NCI-H69 (cell line): Measurements from ENCODE around the gene FKRP.
"Not testable (repeated sequence)": the region's sequence is repeated elsewhere in the genome, so short reads cannot be mapped to it uniquely, and the experiment has no call there.

Source experiments
- DNase-seq: peaks from one replicate; lab custom pipeline; 2025; lab: John Stamatoyannopoulos, UW

FKRP gene, protein sequence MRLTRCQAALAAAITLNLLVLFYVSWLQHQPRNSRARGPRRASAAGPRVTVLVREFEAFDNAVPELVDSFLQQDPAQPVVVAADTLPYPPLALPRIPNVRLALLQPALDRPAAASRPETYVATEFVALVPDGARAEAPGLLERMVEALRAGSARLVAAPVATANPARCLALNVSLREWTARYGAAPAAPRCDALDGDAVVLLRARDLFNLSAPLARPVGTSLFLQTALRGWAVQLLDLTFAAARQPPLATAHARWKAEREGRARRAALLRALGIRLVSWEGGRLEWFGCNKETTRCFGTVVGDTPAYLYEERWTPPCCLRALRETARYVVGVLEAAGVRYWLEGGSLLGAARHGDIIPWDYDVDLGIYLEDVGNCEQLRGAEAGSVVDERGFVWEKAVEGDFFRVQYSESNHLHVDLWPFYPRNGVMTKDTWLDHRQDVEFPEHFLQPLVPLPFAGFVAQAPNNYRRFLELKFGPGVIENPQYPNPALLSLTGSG

DNA sequence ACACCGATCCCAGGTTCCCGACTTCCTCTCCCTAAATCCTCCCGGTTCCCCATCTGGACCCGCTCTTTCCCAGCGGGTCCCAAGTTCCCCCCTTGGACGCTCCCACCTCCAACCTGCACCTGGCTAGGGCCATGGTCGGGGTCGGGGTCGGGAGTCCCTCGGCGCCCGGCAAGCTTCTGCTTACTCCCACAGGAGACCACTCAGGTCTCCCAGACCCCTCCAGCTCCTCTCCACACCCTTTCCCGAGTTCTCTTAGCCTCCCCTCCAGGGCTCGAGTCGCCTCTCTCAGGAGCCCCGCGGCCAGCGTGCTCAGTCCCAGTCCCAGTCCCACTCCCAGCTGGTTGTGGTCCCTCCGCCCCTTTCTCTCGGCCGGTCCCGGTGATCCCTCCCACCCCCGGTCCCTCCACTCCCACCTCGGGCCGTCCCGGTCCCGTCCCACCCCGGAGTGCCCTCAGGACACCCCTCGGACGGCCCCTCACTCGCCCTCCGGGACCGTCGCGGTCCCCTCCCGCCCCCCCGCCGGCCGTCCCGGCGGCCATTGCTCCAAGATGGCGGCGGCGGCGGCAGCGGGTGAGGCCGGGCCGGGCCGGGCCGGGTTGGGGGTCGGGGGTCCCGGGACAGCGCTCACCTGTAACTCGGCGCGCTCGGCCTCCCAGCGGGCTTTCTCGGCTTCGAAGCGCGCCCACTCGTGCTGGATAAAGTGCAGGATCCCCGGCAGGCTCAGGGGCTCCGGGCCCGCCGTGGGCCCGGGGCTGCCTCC is at the start of gene FKRP:
TSS of gene FKRP (plus strand) at position 537 of the 760 bp plus-strand sequence. CDS start 9,394 bp downstream, outside the sequence.
- peak; percentile 58 for DNase-seq

DNA sequence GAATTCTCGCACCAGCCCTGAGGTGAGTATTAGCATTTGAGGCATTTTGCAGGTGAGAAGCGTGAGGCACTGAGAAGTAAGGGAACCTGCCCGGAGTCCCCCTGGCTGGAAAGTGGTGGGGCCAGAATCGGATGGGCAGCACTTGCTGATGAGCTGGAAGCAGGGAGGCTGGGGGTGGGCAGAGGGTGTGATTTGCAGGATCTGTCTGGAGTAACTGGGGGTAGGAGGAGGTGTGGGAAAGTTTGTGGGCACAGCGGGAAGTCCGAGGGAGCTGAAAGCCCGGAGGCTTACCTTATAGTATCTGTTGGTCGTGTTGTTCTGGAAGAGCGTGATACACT is 49.0 kb upstream of the FKRP start:
- DNase-seq = no peak

DNA sequence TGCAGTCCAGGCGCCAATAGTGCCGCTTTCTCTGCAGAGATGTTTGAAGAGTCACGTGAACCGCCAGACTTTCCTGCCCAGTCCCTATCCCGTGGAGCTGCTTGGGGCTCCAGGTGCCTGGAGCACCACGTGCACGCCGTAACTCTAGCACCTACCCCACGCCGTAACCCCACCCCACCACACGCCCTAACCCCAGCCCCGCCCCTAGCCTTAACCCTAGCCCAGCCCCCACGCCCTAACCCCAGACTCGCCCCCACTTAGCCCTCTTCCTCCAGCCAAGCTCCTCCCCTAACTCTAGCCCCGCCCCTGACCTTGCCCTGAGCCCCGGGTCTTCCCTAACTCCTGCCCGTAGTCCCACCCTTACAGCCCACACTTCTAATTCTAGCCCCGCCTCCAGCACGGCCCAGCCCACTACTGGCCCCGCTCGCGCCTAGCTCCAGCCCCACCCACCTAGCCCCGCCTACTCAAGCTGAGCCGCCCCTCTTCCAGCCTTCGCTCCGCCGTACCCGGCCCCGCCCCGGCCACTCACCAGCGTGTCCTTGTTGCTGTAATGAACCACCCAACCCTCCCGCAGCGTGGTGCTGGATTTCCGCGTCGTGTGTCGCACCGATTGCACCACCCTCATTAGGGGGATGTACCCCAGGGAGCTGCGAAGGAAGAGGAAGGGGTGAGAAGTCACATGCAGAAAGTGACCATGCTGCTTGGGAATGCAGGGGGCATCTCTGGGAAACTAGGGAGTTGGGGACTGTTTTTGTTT is 48.5 kb upstream of the FKRP start:
- peak; percentile 98 for DNase-seq

DNA sequence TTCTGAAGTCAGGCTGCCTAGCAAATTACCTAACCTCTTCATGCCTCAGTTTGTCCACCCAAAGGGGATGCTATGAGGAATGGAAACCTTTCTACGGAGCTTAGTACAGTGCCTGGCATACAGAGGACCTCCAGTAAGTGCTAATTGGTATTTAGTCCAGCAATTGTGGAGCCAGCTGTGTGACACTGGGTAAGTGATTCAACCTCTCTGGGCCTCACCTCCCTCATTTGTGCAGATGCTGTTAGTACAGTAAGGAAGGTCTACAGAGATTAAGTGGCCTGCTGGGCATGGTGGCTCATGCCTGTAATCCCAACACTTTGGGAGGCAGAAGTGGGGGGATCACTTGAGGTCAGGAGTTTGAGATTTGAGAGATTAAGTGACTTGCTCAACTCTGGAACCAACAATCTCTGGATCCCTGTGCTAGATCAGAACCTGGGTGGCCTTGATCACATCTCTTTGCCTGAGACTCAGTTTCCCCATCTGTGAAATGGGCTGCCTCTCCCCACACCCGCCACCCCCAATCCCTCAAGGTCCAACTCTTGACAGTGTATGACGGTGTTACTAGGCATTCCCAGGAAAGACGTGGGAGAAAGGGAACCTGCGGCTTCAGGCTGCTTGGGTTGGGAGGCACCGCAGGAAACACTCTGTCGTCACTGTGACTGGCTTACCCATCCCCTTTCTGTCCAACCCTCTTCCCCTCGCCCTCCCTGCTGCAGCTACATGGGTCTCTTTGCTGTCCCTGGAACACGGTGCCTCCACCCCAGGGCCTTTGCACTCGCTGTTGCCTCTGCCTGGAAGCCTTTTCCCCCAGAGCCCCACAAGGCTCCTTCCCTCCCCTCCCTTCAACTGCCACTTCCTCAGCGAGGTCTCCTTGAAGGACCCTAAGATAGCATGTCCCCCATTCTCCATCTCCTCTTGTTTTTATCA is 47.2 kb upstream of the FKRP start:
- DNase-seq = no peak

DNA sequence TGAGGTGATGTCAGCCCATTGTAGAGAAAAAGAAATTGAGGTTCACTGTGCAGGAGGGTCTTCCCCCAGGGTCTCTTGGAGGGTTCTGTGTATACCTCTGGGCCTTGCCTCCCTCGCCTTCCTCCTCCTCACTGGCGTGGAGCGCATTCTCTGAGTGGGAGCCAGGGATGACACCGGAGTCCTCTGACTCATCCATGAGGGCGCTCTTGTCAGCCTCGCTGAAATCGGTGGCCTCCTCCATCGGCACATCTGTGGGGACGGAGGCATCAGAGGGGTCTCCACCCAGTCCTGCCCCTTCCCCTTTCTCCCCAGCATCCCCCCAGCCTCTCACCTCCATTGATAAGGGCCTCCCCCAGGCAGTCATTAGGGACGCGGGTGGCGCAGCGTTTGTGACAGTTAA is 45.2 kb upstream of the FKRP start:
- DNase-seq = no peak

DNA sequence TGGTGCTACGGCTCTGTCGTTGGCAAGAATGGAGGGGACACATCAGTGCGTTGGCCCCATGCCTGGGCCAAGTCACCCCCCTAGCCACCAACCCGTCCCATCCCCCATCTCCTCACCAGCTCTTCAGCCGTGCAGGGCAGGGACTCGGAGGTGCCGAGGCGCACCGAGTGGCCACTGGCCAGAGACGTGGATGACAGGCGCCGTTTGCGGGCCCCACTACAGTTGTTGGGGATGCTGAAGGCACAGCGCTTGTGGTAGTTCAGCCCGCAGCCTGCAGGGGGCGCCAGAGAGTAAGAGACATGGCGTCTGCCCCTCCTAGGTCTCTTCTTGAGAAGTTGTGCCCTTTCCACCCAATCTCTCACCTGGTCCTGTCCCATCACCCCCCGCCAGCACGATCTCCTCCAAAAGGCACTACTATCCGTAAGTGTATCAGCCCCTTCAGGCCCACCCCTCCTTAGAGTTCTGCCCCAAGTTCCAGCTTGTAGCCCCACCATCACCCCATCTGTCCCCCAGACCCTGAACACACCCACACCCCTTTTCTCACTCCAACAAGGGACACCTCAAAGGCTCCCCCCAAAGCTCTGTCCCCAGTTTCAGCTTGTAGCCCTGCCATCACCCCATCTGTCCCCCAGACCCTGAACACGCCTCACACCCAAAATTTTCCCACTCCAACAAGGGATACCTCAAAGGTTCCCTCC is 41.3 kb upstream of the FKRP start:
- peak; percentile 49 for DNase-seq

DNA sequence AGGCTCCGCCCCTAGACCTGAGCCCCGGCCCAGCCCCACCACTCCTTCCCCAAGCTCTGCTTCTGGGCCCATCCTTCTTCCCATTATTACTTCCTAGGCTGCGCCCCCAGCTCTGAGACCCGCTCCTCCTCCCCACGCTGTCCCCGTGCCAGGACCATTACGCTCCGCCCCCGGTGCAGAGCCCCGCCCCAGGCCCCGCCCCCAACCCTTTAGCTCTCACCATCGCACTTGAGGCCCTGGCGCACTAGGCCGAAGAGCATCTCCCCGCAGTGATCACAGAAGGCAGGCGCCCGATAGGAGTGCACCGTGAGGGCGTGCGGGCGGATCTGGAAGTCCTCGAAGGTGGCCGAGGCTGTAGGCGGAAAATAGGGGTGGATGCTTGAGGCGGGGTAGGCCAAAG is 35.2 kb upstream of the FKRP start:
- no peak for DNase-seq

DNA sequence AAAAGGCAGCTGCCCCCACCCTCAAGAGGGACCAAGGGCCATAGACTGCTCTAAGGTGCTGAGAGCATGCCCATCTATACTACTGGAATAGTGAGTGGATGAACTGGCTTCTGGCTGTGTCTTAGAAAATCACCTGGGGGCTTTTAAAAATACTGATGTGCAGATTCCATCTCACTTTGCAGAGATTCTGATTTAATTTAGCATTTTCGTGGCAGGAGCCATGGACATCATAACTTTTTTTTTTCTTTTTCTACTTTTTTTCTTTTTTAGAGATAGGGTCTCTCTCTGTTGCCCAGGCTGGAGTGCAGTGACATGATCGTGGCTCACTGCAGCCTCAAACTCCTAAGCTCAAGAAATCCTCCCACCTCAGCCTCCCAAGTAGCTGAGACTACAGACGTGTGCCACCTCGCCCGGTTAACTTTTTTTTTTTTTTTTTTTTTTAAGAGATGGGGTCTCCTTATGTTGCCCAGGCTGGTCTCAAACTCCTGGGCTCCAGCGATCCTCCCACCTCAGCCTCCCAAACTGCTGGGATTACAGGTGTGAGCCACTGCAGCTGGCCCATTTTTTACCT is 33.0 kb upstream of the FKRP start:
- DNase-seq = not testable (repeated sequence)

DNA sequence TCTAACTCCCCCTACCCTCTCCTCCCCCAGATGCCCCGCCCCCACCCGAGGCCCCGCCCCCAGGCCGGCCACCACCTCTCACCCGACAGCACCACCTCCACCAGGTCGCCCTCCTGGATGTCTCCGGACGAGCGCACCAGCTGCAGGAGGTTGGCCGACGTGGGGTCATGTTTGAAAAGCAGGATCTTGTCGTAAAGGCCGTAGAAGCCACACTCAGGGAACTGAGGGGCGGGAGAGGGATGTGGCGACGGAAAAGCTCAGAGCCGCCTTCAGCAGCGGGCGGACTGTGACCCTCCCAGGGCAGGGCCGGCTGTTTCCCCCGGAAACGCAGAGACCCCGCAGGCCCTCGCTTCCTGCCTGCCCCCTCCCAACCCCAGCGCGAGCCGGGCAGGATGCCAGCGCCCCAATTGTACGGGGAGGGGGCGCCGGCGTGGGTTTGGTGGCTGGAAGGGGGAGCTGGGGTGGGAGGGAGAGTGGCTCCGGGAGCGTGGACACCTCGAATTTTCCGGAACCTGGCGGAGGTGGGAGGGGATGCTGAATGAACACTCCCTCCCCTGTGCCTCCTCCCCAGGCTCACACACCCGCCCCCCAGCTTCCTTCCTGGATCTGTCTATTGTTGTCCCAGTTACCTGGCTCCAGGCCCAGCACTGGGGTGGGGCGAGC is 31.9 kb upstream of the FKRP start:
- DNase-seq = peak; percentile 94

DNA sequence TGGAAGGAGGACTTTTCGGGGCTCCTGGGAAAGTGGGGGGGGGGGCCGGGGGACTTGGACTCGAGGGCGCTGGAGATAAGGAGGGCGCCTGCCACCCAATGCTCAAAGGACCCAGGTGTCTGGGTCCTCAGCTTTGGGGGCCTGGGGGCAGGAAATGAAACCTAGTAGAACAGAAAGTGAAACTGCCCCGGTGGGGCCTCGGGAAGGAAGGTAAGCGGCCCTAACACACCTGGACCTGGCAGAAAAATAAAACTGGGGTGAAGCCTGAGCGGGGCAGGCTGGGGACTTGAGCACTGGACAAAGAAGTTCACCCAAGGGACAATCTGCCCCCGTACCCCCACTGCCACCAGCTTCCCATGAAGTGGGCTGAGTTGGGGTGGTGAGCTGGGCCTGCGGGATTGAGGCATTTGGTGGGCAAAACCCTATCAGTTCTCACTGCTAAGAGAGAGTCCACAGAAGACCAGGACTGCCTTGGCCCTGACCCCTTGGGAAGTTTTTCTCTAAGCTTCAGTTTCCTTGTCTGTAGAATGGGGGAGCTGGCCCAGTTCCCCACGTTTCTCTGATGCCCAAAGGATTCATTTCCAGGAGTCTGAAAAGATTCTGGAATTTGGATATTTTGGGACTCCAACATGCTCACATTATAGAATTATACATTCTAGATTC is 31.3 kb upstream of the FKRP start:
- no peak for DNase-seq

DNA sequence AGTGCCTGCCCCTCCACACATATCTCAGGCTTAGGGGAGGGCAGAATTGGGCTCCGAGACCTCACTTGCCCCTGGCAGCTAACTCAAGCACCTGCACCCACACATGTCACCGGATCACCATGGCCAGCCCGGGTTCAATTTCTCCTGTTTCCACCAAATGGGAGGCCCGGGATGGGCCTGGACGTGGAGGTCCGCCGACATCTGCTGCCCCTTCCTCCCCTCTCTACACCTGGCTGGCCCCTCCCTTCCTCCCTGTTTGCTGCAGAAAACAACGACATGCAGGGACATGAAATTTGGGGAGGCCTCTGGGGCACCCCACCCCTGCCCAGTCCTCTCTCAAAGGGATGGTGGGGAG is 30.3 kb upstream of the FKRP start:
- DNase-seq = no peak

DNA sequence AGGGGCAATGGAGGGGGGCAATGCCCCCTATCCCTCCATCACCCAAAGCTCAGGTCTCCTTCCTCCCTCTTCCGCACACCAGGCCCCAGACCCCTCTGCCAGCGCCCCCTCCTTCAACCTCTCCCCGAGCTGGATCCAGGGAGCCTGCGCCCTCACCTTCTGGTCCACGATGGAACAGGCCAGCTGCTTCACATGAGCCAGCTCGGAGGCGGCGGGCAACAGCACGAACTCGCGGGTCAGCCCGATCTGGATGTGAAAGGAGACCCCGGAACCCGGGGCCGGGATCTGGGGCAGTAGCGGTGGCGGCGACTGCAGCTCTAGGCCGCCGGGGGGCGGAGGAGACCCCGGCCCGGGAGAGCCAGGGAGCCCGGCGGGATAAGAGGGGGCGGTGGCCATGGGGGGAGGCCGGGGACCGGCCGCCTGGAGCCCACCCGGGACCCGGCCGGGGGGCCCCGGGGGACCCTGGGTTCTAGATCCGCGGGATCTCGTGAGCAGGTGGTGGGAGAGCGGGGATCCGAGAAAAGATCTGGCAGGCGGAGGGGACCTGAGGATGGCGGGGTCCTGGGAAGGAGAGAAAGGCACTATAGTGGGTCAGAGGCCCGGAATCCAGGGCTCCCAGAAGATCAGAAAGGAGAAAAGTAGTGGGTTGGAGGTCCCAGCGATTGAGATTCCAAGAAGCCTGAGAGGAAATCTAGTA is 29.7 kb upstream of the FKRP start:
- peak; percentile 48 for DNase-seq

DNA sequence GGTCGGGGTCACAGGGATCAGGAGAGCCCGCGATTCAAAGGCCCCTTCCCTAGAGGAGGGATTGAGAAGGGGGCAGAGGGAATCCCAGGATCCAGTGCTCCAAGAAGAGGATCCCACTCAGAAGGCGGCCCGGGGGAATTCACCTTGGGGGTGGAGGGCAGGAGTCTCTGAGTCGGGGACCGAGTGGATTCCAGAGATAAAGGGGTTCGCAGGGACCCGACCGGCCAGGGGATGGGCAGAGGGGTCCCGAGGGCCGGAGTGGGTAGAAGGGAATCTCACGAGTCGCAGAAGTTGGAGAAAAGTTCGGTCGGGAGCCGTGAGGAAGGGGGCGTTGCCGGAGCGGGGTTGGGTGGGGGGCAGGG is 29.2 kb upstream of the FKRP start:
- DNase-seq = peak; percentile 48

DNA sequence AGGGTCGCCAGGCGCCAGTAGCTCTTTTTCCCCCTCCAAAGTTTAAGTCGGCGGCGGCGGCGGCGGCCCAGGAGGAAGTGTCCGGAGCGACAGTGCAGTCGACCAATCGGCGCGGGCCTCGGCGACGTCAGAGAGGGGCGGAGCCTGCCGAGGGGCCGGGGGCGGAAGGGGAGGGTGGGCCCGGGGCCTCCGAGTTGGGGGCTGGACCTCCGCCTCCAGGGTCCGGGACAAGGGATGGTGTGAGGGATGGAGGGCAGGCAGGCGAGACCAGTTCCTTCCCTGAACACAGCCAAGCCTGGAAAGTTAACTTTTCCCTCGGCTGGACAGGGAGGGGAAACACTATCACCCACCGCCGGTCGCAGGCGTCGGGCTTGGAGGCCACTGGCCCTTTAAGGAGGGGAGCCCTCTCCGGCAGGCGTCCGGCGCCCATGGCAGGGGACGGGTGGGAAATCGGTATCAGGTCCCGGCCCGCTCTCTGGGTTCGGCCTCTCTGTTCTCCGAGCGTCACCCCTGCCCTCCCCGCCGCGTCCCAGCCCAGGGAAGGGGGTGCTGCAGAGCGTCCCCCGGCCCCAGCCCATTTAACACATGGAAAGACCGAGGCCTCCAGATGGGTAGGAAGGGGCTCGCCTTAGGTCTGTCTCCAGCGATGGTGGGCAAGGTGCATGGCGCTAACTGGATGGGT is 28.7 kb upstream of the FKRP start, which contains the start of gene PRKD2:
TSS of gene PRKD2 (minus strand) at position 81 of the 682 bp plus-strand sequence. CDS start 744 bp downstream, outside the sequence.
- DNase-seq = peak; percentile 88

DNA sequence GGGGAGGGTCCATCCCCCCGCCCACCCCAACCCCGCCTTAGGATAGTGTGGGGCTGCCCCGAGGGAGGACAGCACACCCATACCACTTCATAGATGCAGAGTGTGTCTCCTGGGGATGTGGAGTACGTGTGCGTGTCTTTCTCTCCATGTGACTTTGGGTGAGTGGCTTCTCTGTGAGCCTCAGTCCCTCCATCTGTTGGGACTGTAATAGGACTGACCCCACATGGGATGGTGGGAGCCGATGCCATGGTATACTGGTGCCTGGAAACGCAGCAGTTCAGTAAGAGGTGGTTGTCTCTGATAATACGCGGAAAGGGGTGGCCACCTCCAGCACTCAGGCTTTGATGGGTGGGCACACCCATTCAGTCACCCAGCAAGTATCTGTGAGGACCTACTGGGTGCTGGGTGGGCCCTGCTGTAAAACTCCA is 28.1 kb upstream of the FKRP start:
- peak; percentile 23 for DNase-seq

DNA sequence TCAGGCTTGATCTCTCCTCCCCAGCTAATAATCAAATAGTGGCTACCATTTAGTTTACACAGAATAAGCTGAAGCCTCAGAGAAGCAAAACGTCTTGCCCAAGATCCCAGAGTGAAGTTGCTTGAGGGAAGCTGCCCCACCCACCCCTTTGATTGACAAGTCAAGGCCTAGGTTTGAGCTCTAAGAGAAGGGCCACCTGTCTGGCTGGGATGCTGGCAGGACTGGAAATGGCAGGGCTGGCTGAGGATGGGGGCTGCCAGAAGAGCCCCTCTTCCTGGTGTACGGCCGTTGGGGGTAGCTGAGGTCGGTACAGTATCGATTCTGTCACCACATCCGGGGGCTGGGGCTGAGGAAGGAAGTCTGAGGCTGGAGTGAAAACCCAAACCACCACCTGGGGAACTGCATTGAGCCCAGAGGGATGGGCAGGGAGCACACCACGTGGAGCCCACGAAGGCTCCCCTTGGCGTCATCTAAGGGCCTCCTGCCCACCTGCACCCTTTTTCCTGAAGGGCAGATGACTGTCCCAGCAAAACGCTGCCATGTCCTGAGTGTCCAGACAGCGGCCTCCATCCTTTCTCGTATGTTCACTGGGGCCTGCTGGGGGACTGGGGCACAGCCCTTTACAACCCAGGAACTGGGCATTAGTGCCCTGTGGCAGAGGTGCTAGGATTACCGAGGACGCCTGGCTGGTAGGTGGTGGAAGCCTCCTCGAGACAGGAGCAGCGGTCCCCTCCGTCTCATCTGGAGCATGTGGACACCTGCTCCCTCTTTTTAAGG is 27.5 kb upstream of the FKRP start:
- peak; percentile 33 for DNase-seq

DNA sequence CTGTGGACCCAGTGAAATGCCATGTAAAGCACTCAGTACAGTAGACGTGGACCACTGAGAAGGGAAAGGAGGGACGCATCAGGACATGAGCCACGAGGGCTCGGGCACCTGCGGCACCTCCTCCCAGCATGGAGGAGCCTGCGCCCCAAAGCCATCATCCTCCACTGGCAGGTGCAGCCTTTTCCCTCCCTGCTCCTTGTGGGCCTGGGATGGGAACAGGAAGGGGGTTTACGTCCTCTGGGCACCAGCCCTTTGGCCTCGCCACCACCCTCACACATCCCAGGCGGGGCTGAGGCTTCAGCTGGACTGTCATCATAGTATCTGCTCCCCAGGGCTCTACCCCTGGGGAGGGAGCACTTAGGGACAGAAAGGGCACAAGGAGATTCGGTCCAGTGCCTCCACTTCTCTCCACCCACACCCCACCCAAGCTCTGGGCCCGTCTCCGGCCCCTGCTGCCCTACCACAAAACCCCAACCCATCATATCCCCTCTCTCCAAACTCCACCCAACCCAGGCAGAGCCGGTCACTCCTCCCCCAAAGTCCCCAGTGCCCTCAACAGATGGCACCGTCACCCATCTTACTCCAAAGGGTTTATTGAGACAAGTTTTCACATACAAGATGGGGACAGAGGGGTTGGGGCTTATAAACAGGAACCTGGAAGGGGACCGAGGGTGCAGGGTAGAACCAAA is 26.8 kb upstream of the FKRP start:
- no peak for DNase-seq
